GM19240 (cell line): ENCODE data around the gene SLC38A8.

Source experiments
- DNase-seq: peaks from one replicate; pipeline ENCODE4 v3.0.0; 2011; ENCODE audit warnings: low spot score; ENCODE audit not compliant: insufficient read length

Gene SLC38A8

GRCh38 chr16:83971165-83972130 lies 71.1 kb downstream of the SLC38A8 start:
- DNase-seq: no peak

GRCh38 chr16:83970430-83970815 lies 72.2 kb downstream of the SLC38A8 start:
- no peak for DNase-seq

- DNase-seq: no peak
Measured at GRCh38 chr16:83969771-83970429, 72.7 kb downstream of the SLC38A8 start.

GRCh38 chr16:83968891-83969649 lies 73.5 kb downstream of the SLC38A8 start:
- no peak for DNase-seq

- DNase-seq: no peak
Measured at GRCh38 chr16:83968306-83968851, 74.2 kb downstream of the SLC38A8 start.

GRCh38 chr16:83967838-83968305 lies 74.7 kb downstream of the SLC38A8 start, which contains the start of gene NECAB2:
TSS of gene NECAB2 (plus strand) at chr16:83968244. CDS start at chr16:83968649, 405 bp downstream.
- DNase-seq: peak; percentile 52

GRCh38 chr16:83967091-83967490 lies 75.5 kb downstream of the SLC38A8 start:
- no peak for DNase-seq

- no peak for DNase-seq
Measured at GRCh38 chr16:83966153-83966696, 76.4 kb downstream of the SLC38A8 start.

- no peak for DNase-seq
Measured at GRCh38 chr16:83965444-83966152, 77.0 kb downstream of the SLC38A8 start.

GRCh38 chr16:83964684-83965443 lies 77.7 kb downstream of the SLC38A8 start:
- DNase-seq: no peak

GRCh38 chr16:83963277-83964119 lies 79.1 kb downstream of the SLC38A8 start:
- no peak for DNase-seq

- DNase-seq: no peak
Measured at GRCh38 chr16:83961591-83961990, 81.0 kb downstream of the SLC38A8 start.

- no peak for DNase-seq
Measured at GRCh38 chr16:83960521-83961249, 81.9 kb downstream of the SLC38A8 start.
